IMR-90 (cell line): ENCODE measurements around the gene IL1RAPL1. TPM values are rescaled to one million over a fixed set of nuclear protein-coding genes. Genes with fewer than 3 reads are reported as not detected.

Experiments used
- ATAC-seq: fragments of 200-7000 bp; cut with Tn5 transposase; 2 replicates; pipeline ENCODE4 v1.9.1; 2020; ENCODE audit warnings: low read depth, mild to moderate bottlenecking, moderate library complexity
- BruUV-seq: library from RNA; stranded (reverse); fragments of 400-500 nt; replicated peaks from 2 replicates; lab custom pipeline; 2021; lab: Mats Ljungman, UMichigan
- CTCF ChIA-PET: fragments of 300-600 bp; formaldehyde crosslinking; extraction: SDS; loops from one replicate; lab custom pipeline; 2021; ENCODE audit warnings: antibody characterized with exemption; lab: Yijun Ruan, JAX
- POLR2A ChIA-PET: fragments of 300-600 bp; sonication (Branson Sonifier 250); formaldehyde crosslinking; loops from one replicate; lab custom pipeline; 2022; ENCODE audit warnings: antibody characterized with exemption; ENCODE audit not compliant: unreplicated experiment; lab: Charles Lee
- DNase-seq: peaks from one replicate; pipeline ENCODE4 v3.0.0; 2013
- H2AFZ ChIP-seq: replicated peaks from 2 replicates; pipeline ENCODE3; 2013; ENCODE audit warnings: low read length, mild to moderate bottlenecking; ENCODE audit not compliant: poor library complexity
- H2AK5ac ChIP-seq: 2 replicates; pipeline ENCODE4 v1.6.1; 2013; ENCODE audit warnings: low read depth, low read length, inconsistent platforms
- H2AK9ac ChIP-seq: replicated peaks from 2 replicates; pipeline ENCODE3; 2013; ENCODE audit warnings: mild to moderate bottlenecking, low read depth, low read length, moderate library complexity; ENCODE audit not compliant: poor library complexity
- H2BK120ac ChIP-seq: 2 replicates; pipeline ENCODE4 v1.6.1; 2013; ENCODE audit warnings: low read depth, low read length, inconsistent platforms
- H2BK15ac ChIP-seq: 3 replicates; pipeline ENCODE4 v1.6.1; 2013; ENCODE audit warnings: low read depth, low read length, inconsistent platforms
- H2BK20ac ChIP-seq: 2 replicates; pipeline ENCODE4 v1.6.1; 2013; ENCODE audit warnings: low read depth, mild to moderate bottlenecking, inconsistent platforms, low read length, moderate library complexity
- H2BK5ac ChIP-seq: 2 replicates; pipeline ENCODE4 v1.6.1; 2013; ENCODE audit warnings: mild to moderate bottlenecking, low read depth, low read length, inconsistent platforms; ENCODE audit not compliant: poor library complexity, severe bottlenecking
- H3K14ac ChIP-seq: replicated peaks from 2 replicates; pipeline ENCODE4 v1.6.1; 2013; ENCODE audit warnings: low read depth, low read length, inconsistent platforms
- H3K18ac ChIP-seq: 2 replicates; pipeline ENCODE4 v1.6.1; 2013; ENCODE audit warnings: low read depth, low read length, control low read depth
- H3K23ac ChIP-seq: 2 replicates; pipeline ENCODE4 v1.6.1; 2013; ENCODE audit warnings: low read depth, low read length, inconsistent platforms
- H3K27ac ChIP-seq: 2 replicates; pipeline ENCODE4 v1.5.1; 2013; ENCODE audit warnings: mild to moderate bottlenecking, control low read depth, low read length; ENCODE audit not compliant: insufficient read depth
- H3K27me3 ChIP-seq: 2 replicates; pipeline ENCODE4 v1.6.1; 2013; ENCODE audit warnings: low read length; ENCODE audit not compliant: control insufficient read depth, insufficient read depth
- H3K36me3 ChIP-seq: 2 replicates; pipeline ENCODE4 v1.6.1; 2013; ENCODE audit warnings: low read length, mixed read lengths; ENCODE audit not compliant: control insufficient read depth, insufficient read depth
- H3K4ac ChIP-seq: 2 replicates; pipeline ENCODE4 v1.6.1; 2013; ENCODE audit warnings: low read depth, low read length, inconsistent platforms
- H3K4me1 ChIP-seq: 2 replicates; pipeline ENCODE4 v1.6.1; 2013; ENCODE audit warnings: low read length, mixed read lengths; ENCODE audit not compliant: control insufficient read depth, insufficient read depth
- H3K4me2 ChIP-seq: 2 replicates; pipeline ENCODE4 v1.6.1; 2013; ENCODE audit warnings: low read depth, mild to moderate bottlenecking, control low read depth, low read length, moderate library complexity
- H3K4me3 ChIP-seq: 2 replicates; pipeline ENCODE4 v1.5.1; 2013; ENCODE audit warnings: low read depth, mild to moderate bottlenecking, control low read depth, low read length, moderate library complexity; ENCODE audit not compliant: insufficient read depth
- H3K56ac ChIP-seq: 2 replicates; pipeline ENCODE4 v1.6.1; 2013; ENCODE audit warnings: low read length, inconsistent platforms; ENCODE audit not compliant: insufficient read depth; ENCODE audit errors: extremely low read depth
- H3K79me1 ChIP-seq, 2 experiments: 2 replicates each; pipeline ENCODE4 v1.6.1; 2013; ENCODE audit warnings: low read length in 2 of 2, inconsistent platforms in 1 of 2, low read depth in 1 of 2
- H3K9ac ChIP-seq: 2 replicates; pipeline ENCODE4 v1.6.1; 2013; ENCODE audit warnings: low read depth, low read length, control low read depth
- H3K9me1 ChIP-seq: 2 replicates; pipeline ENCODE4 v1.6.1; 2013; ENCODE audit warnings: low read length, inconsistent platforms; ENCODE audit not compliant: insufficient read depth
- H3K9me3 ChIP-seq: 2 replicates; pipeline ENCODE4 v1.6.1; 2013; ENCODE audit warnings: low read length; ENCODE audit not compliant: control insufficient read depth, insufficient read depth
- H4K20me1 ChIP-seq: 2 replicates; pipeline ENCODE4 v1.6.1; 2013; ENCODE audit warnings: low read length, inconsistent platforms; ENCODE audit not compliant: insufficient read depth
- H4K5ac ChIP-seq: 2 replicates; pipeline ENCODE4 v1.6.1; 2013; ENCODE audit warnings: mild to moderate bottlenecking, low read depth, low read length, control low read depth
- H4K8ac ChIP-seq, 2 experiments: 2 replicates each; pipeline ENCODE4 v1.6.1; 2013; ENCODE audit warnings: low read depth in 2 of 2, low read length in 2 of 2, control low read depth in 1 of 2, inconsistent platforms in 1 of 2
- H4K91ac ChIP-seq: 2 replicates; pipeline ENCODE4 v1.6.1; 2013; ENCODE audit warnings: low read depth, low read length, inconsistent platforms; ENCODE audit not compliant: insufficient read depth
- BHLHE40 ChIP-seq: fragments of 150-350 bp; IDR thresholded peaks from 2 replicates; pipeline ENCODE4 v1.6.1; 2016; ENCODE audit warnings: mild to moderate bottlenecking, low read depth, low read length
- CEBPB ChIP-seq: IDR thresholded peaks from 2 replicates; pipeline ENCODE4 v1.6.1; 2012; ENCODE audit warnings: low read depth, low read length, improper control_type of control experiment
- MAZ ChIP-seq: IDR thresholded peaks from 2 replicates; pipeline ENCODE4 v1.6.1; 2012; ENCODE audit warnings: low read depth, mild to moderate bottlenecking, low read length, improper control_type of control experiment, moderate library complexity, borderline replicate concordance
- POLR2A ChIP-seq: IDR thresholded peaks from 2 replicates; pipeline ENCODE4 v1.6.1; 2012; ENCODE audit warnings: mild to moderate bottlenecking, low read depth, low read length
- WGBS, 2 experiments: methylation state at CpG; one replicate each; pipeline versions ENCODE4 v1.1.5 to v1.1.7; 2013; ENCODE audit warnings: missing lambda C conversion rate in 2 of 2; ENCODE audit not compliant: insufficient read length in 1 of 2; ENCODE audit errors: extremely low coverage in 2 of 2; 5-methylcytosine and 5-hydroxymethylcytosine counted together
- dilution Hi-C: fragments of 300-500 bp; cut with HindIII; formaldehyde crosslinking; loops from one replicate; pipeline ENCODE4 v1.14.3; 2018; ENCODE audit warnings: low sequenced_read_pairs; ENCODE audit not compliant: unreplicated experiment
- in situ Hi-C: fragments of 300-500 bp; cut with MboI; formaldehyde crosslinking; loops from 3 replicates; pipeline ENCODE4 v1.14.3; 2019; ENCODE audit warnings: low sequenced_read_pairs, inconsistent platforms, mixed read lengths
- intact Hi-C: fragments of 100-400 bp; cut with micrococcal nuclease; formaldehyde crosslinking; loops from 2 replicates; pipeline ENCODE4 v1.10.0; 2022
- polyA plus RNA-seq, 3 experiments: library from polyadenylated mRNA; depleted of rRNA; stranded (reverse); fragments of >200 nt; gene quantifications; 2 replicates each; pipeline ENCODE4 v1.2.3, GENCODE V29; 2012; ENCODE audit warnings: low replicate concordance in 1 of 3
- total RNA-seq: library from RNA; depleted of rRNA; stranded (reverse); fragments of >200 nt; gene quantifications from 2 replicates; pipeline ENCODE4 v1.2.3, GENCODE V29; 2012

IL1RAPL1 gene
- total and polyA plus RNA-seq, 2 of the 4 experiments (the other 2 are of a cell fraction): 1.5 to 9.0 TPM

DNA sequence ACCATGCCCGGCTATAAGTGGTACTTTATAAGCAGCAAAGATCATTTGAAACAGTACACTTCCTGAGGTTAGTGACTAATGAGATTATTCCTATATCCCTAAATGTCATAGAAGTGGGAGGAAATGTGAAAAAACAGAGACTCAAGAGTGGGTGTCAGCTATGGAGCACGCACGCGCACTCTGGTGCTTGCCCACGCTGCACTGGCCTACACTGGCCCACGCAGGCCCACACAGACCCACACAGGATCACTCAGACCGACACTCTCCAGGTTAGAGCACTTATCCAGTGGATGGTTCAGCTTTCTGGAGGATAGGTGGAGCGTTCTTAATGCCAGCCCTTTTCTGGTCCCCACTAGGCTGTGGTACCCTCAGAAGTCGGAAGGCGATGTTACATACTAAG lies 78.5 kb downstream of the IL1RAPL1 start:
- CTCF ChIA-PET: no interaction called here
- Histone ChIP-seq H3K4ac (no peak overlapping the region), H2BK15ac (no peak overlapping the region), H4K5ac (no peak overlapping the region), H2AK9ac (no peak overlapping the region), H3K36me3 (no peaks in the 10 kb centered on the region), H3K79me1 (no peaks in the 10 kb centered on the region), H3K14ac (no peak overlapping the region), H3K9me3 (no peaks in the 10 kb centered on the region), H4K8ac (no peak overlapping the region), H3K27ac (no peak overlapping the region), H3K56ac (no peak overlapping the region), H4K20me1 (no peaks in the 10 kb centered on the region), H2AK5ac (no peak overlapping the region), H2BK120ac (no peak overlapping the region), H3K9ac (no peak overlapping the region), H2BK20ac (no peak overlapping the region), H4K91ac (no peak overlapping the region), H3K4me3 (no peak overlapping the region), H2BK5ac (no peak overlapping the region), H3K27me3 (no peaks in the 10 kb centered on the region), H2AFZ (no peak overlapping the region), H3K4me1 (no peaks in the 10 kb centered on the region), H3K23ac (no peak overlapping the region), H3K9me1 (no peaks in the 10 kb centered on the region), H3K18ac (no peak overlapping the region), H3K4me2 (no peak overlapping the region)
- in situ Hi-C loops: no loop called here
- POLR2A ChIA-PET: no interaction called here
- no peak for ATAC-seq
- BruUV-seq: no TSS peak
- intact Hi-C loops: no loop called here
- no peak for TF ChIP-seq BHLHE40
- no peak for TF ChIP-seq POLR2A
- no peak for TF ChIP-seq CEBPB
- TF ChIP-seq MAZ: no peak
- dilution Hi-C loops: no loop called here
- DNase-seq: no peak
- WGBS, 2 experiments: no CpG with 5 or more reads among the region's 10 CpGs
